Measurements from ENCODE around the gene DTNB. TPM values are rescaled to one million over a fixed set of nuclear protein-coding genes. Genes with fewer than 3 reads are reported as not detected.

DTNB gene
- polyA plus RNA-seq, 1 of the 3 experiments (the other 2 are of a cell fraction): 15.3 TPM

GRCh38 chr2:25462021-25462420 is 211.4 kb downstream of the DTNB start:
- 96% methylated on average over 6 of the region's 6 CpGs for WGBS (ENCODE audit: low lambda C conversion rate)
- CTCF ChIA-PET: no interaction called here
- H3K4me2 ChIP-seq: no peak overlapping the region

More at GRCh38 chr2:25462021-25462420, 211.4 kb downstream of the DTNB start:
- Histone ChIP-seq H3K79me2 (ENCODE audit: insufficient read depth) (no peaks in the 10 kb centered on the region), H4K20me1 (ENCODE audit: insufficient read depth) (no peaks in the 10 kb centered on the region), H3K27me3 (ENCODE audit: insufficient read depth) (no peaks in the 10 kb centered on the region), H3K4me1 (ENCODE audit: control insufficient read depth in 1 of 2, insufficient read depth in 2 of 2, low read depth in 1 of 2, low read length in 1 of 2) (no peaks in the 10 kb centered on the region), H3K9ac (no peak overlapping the region), H2AFZ (ENCODE audit: low read depth) (no peak overlapping the region), H3K9me3 (no peaks in the 10 kb centered on the region), H3K4me3 (ENCODE audit: low read depth in 2 of 2, low read length in 1 of 2) (no peak overlapping the region), H3K27ac (ENCODE audit: low read depth in 2 of 2, low read length in 1 of 2) (no peak overlapping the region), H3K9me2 (no peaks in the 10 kb centered on the region), H3F3A (replicated peaks; ENCODE audit: insufficient read depth) (no peaks in the 10 kb centered on the region), H3K36me3 (replicated peaks in 1 of 2; ENCODE audit: control insufficient read depth in 1 of 2, insufficient read depth in 2 of 2, low read length in 1 of 2) (no peaks in the 10 kb centered on the region)
- POLR2A ChIA-PET: no interaction called here
- no peak for DNase-seq
- no peak for TF ChIP-seq MAX (IDR thresholded peaks at IDR 0.05; ENCODE audit: low read depth)
- no peak for TF ChIP-seq SIN3A (IDR thresholded peaks at IDR 0.05; ENCODE audit: borderline replicate concordance, low read depth, low read length)
- TF ChIP-seq FOXJ3 (CRISPR knock-in tag; IDR thresholded peaks at IDR 0.05): no peak
- TF ChIP-seq FOXM1 (IDR thresholded peaks at IDR 0.05; ENCODE audit: low read depth): no peak
- no peak for TF ChIP-seq NFIC (IDR thresholded peaks at IDR 0.05; ENCODE audit: borderline replicate concordance)
- no peak for TF ChIP-seq YY1 (IDR thresholded peaks at IDR 0.05; ENCODE audit: low read depth)
- TF ChIP-seq USF1 (IDR thresholded peaks at IDR 0.05; ENCODE audit: borderline replicate concordance, low read depth): no peak
- no peak for TF ChIP-seq TCF12 (IDR thresholded peaks at IDR 0.05)
- no peak for TF ChIP-seq EZH2phosphoT487 (IDR thresholded peaks at IDR 0.05; ENCODE audit: borderline replicate concordance, low read depth)
- no peak for TF ChIP-seq EP300 (IDR thresholded peaks at IDR 0.05; ENCODE audit: borderline replicate concordance in 1 of 2, low read depth in 1 of 2, low read length in 1 of 2)
- no peak for TF ChIP-seq USF2 (IDR thresholded peaks at IDR 0.05; ENCODE audit: borderline replicate concordance, low read depth, low read length)
- TF ChIP-seq GABPA (IDR thresholded peaks at IDR 0.05; ENCODE audit: low read depth): no peak
- no peak for TF ChIP-seq NRF1 (IDR thresholded peaks at IDR 0.05; ENCODE audit: low read depth, low read length)
- no peak for TF ChIP-seq MXI1 (IDR thresholded peaks at IDR 0.05; ENCODE audit: low read depth, low read length)
- no peak for TF ChIP-seq IRF3 (IDR thresholded peaks at IDR 0.05; ENCODE audit: low read depth, low read length)
- no peak for TF ChIP-seq POLR2AphosphoS5 (IDR thresholded peaks at IDR 0.05; ENCODE audit: low read depth, low read length)
- TF ChIP-seq RCOR1 (IDR thresholded peaks at IDR 0.05; ENCODE audit: low read length): no peak
- no peak for TF ChIP-seq ELF1 (IDR thresholded peaks at IDR 0.05)

Measured in SK-N-SH (cell line).